Ovary (tissue), 3 donors: Measurements from ENCODE around the gene KRTAP3-2.

Source experiments
- EP300 ChIP-seq: sonication (generic); formaldehyde crosslinking; IDR thresholded peaks from one replicate; pipeline ENCODE4 v1.6.1; 2017; ENCODE audit warnings: antibody characterized with exemption
- POLR2A ChIP-seq: fragments of 450-650 bp; IDR thresholded peaks from one replicate; pipeline ENCODE4 v1.6.1; 2017; ENCODE audit warnings: antibody characterized with exemption, mild to moderate bottlenecking, moderate library complexity
- TF ChIP-seq, protein P1 (sequence below), 3 donors: fragments of 450-650 bp in 2 of 3; fragments of 200-600 bp in 1 of 3; IDR thresholded peaks; one replicate each; pipeline versions ENCODE4 v1.5.1 to v1.8.0; 2016 to 2022; ENCODE audit warnings: antibody characterized with exemption in 3 of 3, mild to moderate bottlenecking in 1 of 3
- donor health status: DM: no; HTN: no; CAD: no.

DNA sequence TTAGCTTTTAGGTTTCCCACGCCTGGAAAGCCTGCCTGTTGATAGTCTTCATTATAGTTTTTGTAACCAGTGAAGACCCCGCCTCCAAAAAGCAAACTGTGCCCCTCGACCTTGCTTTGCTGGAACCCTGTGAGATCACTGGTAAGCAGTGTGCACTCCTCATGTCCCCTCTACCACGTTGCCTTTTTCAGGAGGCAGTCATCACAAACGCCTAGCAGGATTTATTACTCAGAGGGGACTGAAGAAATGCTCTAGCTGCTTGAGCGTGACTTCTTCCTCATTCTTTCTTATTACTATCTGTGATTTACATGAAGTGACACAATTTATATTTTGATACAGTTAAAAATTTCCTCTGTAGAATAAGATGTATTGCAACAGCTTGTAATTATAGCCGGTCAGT is 15.7 kb upstream of the KRTAP3-2 start:
- TF ChIP-seq POLR2A (no peak), EP300 (no peak)
- TF ChIP-seq, protein P1, sequence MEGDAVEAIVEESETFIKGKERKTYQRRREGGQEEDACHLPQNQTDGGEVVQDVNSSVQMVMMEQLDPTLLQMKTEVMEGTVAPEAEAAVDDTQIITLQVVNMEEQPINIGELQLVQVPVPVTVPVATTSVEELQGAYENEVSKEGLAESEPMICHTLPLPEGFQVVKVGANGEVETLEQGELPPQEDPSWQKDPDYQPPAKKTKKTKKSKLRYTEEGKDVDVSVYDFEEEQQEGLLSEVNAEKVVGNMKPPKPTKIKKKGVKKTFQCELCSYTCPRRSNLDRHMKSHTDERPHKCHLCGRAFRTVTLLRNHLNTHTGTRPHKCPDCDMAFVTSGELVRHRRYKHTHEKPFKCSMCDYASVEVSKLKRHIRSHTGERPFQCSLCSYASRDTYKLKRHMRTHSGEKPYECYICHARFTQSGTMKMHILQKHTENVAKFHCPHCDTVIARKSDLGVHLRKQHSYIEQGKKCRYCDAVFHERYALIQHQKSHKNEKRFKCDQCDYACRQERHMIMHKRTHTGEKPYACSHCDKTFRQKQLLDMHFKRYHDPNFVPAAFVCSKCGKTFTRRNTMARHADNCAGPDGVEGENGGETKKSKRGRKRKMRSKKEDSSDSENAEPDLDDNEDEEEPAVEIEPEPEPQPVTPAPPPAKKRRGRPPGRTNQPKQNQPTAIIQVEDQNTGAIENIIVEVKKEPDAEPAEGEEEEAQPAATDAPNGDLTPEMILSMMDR (IDR thresholded peaks at IDR 0.05): no peak
